Cardiac muscle cell (in vitro differentiated cells and primary cell): Measurements from ENCODE around the gene GALNT14. TPM values are rescaled to one million over a fixed set of nuclear protein-coding genes. Genes with fewer than 3 reads are reported as not detected.
A peak's percentile ranks its signal among the peaks of the same experiment; 100 is the strongest.

Experiments
- DNase-seq, 2 donors: peaks; one replicate each; pipeline versions ENCODE4 v3.0.0 to v3.0.0-alpha.2; 2010 to 2017; ENCODE audit warnings: low read depth in 1 of 2, low spot score in 1 of 2
- H3K27ac ChIP-seq: fragments of 200-600 bp; sonication (generic); 2 replicates; pipeline ENCODE4 v1.5.1; 2016
- H3K27me3 ChIP-seq: fragments of 200-600 bp; sonication (generic); 2 replicates; pipeline ENCODE4 v1.6.0; 2016; ENCODE audit warnings: control low read depth
- H3K36me3 ChIP-seq: fragments of 200-600 bp; sonication (generic); 2 replicates; pipeline ENCODE4 v1.5.1; 2016; ENCODE audit warnings: control low read depth
- H3K4me1 ChIP-seq: fragments of 200-600 bp; sonication (generic); 2 replicates; pipeline ENCODE4 v1.8.1; 2017; ENCODE audit warnings: low read depth, mild to moderate bottlenecking, mixed run types
- H3K4me3 ChIP-seq: fragments of 200-600 bp; sonication (generic); 2 replicates; pipeline ENCODE4 v1.5.1; 2016; ENCODE audit warnings: mild to moderate bottlenecking
- H3K9me3 ChIP-seq: fragments of 200-600 bp; sonication (generic); 2 replicates; pipeline ENCODE4 v1.5.1; 2017; ENCODE audit warnings: low read depth, mild to moderate bottlenecking, control low read depth
- polyA plus RNA-seq: library from polyadenylated mRNA; unstranded; fragments of >200 nt; fragmentation: Nextera tagmentation; extraction: Ambion mirVana; gene quantifications from 2 replicates; pipeline ENCODE4 v1.2.1, GENCODE V29; 2016
- total RNA-seq: library from RNA; depleted of rRNA; stranded (reverse); fragments of >200 nt; gene quantifications from 2 replicates; pipeline ENCODE4 v1.2.3, GENCODE V29; 2016
- TF ChIP-seq, protein P1 (sequence below): IDR thresholded peaks from 2 replicates; pipeline ENCODE4 v1.5.1; 2012; ENCODE audit warnings: low read depth, mild to moderate bottlenecking, low read length

Gene GALNT14
- total and polyA plus RNA-seq, 2 experiments from 2014 or later = 0.84 to 1.1 TPM

DNA sequence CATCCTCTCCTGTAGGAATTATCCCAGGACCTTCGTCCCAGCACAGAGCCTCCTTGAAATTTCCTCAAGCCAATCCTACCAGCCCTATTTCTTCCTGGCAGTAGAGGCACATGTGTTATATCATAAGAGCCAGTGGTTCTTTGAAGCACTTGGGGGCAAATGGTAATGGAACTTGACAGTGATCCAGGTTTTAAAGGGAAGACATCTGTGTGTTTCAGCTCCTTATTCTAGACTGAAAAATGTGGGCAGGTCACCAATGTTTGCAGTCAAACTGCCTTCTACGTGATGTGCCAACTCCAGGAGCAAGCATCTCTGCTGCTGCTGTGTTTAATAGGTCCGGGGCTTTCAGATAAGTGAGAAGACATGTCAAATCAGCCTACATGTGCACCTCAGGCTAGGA, 157.1 kb downstream of the GALNT14 start:
- peaks cover 17% of the 10 kb centered on the region for H3K4me1 ChIP-seq
- no peaks in the 10 kb centered on the region for H3K9me3 ChIP-seq
- no peak for DNase-seq
- no peak overlapping the region for H3K4me3 ChIP-seq
- TF ChIP-seq, protein P1, sequence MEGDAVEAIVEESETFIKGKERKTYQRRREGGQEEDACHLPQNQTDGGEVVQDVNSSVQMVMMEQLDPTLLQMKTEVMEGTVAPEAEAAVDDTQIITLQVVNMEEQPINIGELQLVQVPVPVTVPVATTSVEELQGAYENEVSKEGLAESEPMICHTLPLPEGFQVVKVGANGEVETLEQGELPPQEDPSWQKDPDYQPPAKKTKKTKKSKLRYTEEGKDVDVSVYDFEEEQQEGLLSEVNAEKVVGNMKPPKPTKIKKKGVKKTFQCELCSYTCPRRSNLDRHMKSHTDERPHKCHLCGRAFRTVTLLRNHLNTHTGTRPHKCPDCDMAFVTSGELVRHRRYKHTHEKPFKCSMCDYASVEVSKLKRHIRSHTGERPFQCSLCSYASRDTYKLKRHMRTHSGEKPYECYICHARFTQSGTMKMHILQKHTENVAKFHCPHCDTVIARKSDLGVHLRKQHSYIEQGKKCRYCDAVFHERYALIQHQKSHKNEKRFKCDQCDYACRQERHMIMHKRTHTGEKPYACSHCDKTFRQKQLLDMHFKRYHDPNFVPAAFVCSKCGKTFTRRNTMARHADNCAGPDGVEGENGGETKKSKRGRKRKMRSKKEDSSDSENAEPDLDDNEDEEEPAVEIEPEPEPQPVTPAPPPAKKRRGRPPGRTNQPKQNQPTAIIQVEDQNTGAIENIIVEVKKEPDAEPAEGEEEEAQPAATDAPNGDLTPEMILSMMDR = no peak
- no peaks in the 10 kb centered on the region for H3K27me3 ChIP-seq
- no peaks in the 10 kb centered on the region for H3K36me3 ChIP-seq
- peak overlapping the region; percentile 53 for H3K27ac ChIP-seq

DNA sequence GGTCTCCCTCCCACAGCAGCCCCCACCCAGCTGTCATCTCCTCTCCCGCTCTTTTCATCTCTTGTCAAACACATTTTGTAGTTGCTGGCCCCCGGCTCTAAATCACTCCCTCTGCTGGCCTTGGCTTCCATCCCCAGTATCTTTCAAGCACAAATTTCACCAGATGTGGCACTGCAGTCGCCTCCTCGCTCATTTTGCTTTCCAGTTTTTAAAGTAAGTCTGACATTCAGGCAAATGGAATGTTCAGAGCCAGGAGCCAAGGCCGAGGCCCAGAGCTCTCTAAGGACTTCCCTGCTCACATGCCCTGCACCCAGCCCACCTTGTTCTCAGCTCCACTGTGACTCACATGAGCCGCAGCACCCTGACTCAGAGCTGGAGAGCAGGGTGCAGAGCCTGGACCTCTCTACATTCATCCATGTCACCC, 158.4 kb downstream of the GALNT14 start:
- DNase-seq = peak; percentile 30 to 36
- no peaks in the 10 kb centered on the region for H3K27me3 ChIP-seq
- H3K36me3 ChIP-seq = no peaks in the 10 kb centered on the region
- TF ChIP-seq, protein P1 = no peak
- H3K4me3 ChIP-seq = no peak overlapping the region
- peaks cover 19% of the 10 kb centered on the region for H3K4me1 ChIP-seq
- H3K27ac ChIP-seq = no peak overlapping the region
- H3K9me3 ChIP-seq = no peaks in the 10 kb centered on the region

DNA sequence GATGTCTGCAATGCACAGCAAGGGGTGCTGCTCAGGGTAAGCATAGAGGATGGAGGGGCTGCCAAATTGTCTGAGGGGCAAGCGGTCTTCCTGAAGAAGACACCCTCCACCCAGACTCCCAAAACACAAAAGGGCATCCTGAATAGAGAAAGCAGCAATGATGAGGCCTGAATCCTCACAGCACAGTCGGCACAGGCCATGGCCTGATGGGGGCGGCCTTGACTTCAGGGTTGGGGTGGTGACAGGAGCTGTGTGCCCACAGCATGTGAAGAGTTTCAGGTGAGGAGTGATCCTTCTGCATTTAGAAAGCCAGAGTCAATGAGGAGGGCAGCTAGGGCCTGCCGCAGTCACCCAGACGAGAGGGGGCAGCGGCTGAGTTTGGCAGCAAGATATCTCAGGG, 159.4 kb downstream of the GALNT14 start:
- Histone ChIP-seq H3K27me3 (no peaks in the 10 kb centered on the region), H3K27ac (no peak overlapping the region), H3K4me3 (no peak overlapping the region), H3K4me1 (peaks cover 22% of the 10 kb centered on the region), H3K36me3 (no peaks in the 10 kb centered on the region), H3K9me3 (no peaks in the 10 kb centered on the region)
- TF ChIP-seq, protein P1 = no peak
- DNase-seq = no peak

DNA sequence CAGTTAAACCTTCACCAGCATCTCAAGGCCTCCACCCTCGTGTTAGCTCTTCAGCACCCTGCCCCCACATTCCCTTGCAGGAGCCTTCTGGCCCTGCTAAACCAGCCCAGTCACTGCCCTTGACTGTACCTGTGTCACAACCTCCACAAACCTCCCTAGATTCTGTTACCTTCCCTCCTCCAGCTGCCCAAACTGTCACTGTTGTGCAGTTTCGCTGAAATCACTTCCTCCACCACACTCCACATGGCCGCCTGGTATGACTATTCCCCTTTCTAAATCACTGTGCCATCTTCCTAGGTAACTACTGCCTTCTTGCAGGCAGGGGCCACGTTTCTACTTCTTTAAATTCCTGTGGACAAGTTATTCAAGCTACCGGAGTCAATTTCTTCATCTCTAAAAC, 160.2 kb downstream of the GALNT14 start:
- peaks cover 22% of the 10 kb centered on the region for H3K4me1 ChIP-seq
- H3K36me3 ChIP-seq = no peaks in the 10 kb centered on the region
- no peak overlapping the region for H3K4me3 ChIP-seq
- H3K9me3 ChIP-seq = no peaks in the 10 kb centered on the region
- H3K27ac ChIP-seq = no peak overlapping the region
- no peaks in the 10 kb centered on the region for H3K27me3 ChIP-seq
- TF ChIP-seq, protein P1 = no peak
- DNase-seq = no peak

DNA sequence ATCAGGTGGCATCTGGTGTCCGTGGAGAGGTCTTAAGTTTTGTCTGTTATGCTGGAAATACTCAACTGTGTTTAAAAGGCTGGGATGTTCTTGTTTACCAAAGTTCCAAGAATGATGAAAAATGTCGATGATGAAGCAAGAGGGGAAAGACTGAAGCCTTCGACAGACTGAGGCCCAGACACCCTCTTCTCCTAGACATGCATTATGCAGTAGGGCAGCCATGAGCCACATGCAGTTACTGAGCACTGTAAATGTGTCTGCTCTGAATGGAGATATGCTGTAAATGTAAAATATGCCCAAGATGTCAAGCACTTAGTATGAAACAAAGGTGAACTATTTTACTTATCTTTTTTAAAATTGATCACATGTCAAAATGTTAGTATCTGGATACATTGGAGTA, 163.1 kb downstream of the GALNT14 start:
- no peak overlapping the region for H3K27ac ChIP-seq
- H3K27me3 ChIP-seq = no peaks in the 10 kb centered on the region
- H3K9me3 ChIP-seq = no peaks in the 10 kb centered on the region
- no peaks in the 10 kb centered on the region for H3K36me3 ChIP-seq
- H3K4me3 ChIP-seq = no peak overlapping the region
- TF ChIP-seq, protein P1 = no peak
- H3K4me1 ChIP-seq = peaks cover 16% of the 10 kb centered on the region
- no peak for DNase-seq

DNA sequence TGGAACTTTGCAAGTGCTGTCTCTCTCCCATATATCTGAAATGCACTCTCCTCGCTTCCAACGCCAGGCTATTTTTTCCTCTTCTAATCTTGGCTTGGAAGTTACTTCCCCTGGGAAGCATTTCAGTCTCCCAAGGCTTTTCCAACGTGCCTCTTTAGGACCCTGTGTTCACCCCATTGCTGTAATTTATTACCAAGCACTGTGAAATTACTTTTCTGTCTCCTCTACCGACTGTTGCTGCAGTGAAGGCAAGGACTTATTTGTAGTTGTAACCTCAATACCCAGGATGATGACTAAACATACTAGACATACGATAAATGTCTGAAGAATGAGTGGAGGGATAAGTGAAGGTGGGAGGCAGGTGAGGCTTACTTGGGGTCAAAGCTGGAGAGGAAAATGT, 163.7 kb downstream of the GALNT14 start:
- H3K9me3 ChIP-seq = no peaks in the 10 kb centered on the region
- no peak for DNase-seq
- H3K4me1 ChIP-seq = peaks cover 10% of the 10 kb centered on the region
- no peaks in the 10 kb centered on the region for H3K36me3 ChIP-seq
- H3K4me3 ChIP-seq = no peak overlapping the region
- TF ChIP-seq, protein P1 = no peak
- no peak overlapping the region for H3K27ac ChIP-seq
- H3K27me3 ChIP-seq = no peaks in the 10 kb centered on the region
